ENCODE results near the gene UBE2V1. TPM values are rescaled to one million over a fixed set of nuclear protein-coding genes. Genes with fewer than 3 reads are reported as not detected.
"Not testable (repeated sequence)": the region's sequence is repeated elsewhere in the genome, so short reads cannot be mapped to it uniquely, and the experiment has no call there.

The UBE2V1 gene
- 238 and 250 TPM in 2 replicates for polyA plus RNA-seq (2013)

DNA sequence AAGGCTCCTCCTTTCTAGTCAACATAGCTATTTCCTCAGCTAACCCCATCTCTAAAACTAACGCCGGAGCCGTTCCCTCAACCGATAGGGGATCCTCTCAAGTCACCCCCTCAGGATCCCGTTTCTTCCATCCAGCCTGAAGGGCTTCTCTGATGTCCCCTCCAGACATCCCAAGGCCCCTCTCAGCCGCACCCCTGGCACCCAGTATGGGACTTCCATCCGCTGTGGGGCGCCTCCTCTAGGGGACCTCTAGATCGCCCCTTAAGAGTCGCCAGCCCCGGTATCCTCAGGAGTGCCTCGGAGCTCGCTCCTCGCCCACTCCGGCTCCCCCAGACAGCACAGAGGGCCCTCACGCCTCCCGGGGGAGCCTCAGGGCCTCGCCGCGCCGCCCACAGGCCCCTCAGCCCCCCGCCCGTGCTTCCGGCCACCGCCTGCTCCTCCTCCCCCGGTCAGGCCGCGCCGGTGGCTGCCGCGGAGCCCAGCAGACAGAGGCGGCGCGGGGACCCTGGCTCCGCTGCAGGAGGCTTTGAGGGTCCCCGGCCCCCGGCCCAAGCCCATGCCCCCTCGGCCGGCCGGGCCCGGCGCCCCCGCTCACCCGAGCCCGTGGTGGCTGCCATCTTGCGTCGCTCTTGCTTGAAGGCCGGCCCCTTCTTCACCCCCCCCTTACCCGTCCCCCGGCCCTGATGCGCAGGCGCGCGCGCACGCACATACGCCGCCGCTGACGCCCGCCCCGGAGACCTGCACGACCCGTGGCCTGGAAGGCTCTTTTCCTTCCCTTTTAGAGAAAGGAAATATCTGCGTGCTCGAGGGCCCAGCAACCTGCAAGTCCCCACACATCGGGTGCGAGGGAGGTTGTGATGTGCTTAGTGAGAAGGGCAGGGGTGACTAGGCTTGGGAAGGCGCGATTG is at the start of gene UBE2V1:
Gene UBE2V1, minus strand, starts transcription at position 639 of the 908 bp plus-strand sequence. Its CDS starts 22 bp downstream, at position 617.
- peak within 1 kb of the TSS; percentile 92 for H4K12ac ChIP-seq (ENCODE audit: low read depth, low read length)

DNA sequence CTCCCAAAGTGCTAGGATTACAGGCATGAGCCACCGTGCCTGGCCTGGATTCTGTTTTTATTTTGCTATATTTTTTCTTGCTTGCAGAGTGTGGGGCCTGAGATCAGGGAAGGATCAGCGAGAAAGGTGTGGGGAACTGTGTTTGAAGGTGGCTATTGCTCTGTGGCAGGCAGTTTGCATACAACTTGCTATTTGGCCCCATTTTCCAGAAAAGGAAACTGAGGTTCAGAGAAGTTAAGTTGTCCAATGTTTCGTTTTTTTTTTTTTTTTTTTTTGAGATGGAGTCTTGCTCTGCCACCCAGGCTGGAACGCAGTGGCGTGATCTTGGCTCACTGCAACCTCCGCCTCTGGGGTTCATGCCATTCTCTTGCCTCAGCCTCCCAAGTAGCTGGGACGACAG is 48.5 kb upstream of the UBE2V1 start:
- H3K14ac ChIP-seq (ENCODE audit: low read length); H3K18ac ChIP-seq (ENCODE audit: low read length); H3K79me2 ChIP-seq (ENCODE audit: control insufficient read depth, insufficient read depth, low read length, poor library complexity); DNase-seq; H3K36me3 ChIP-seq (ENCODE audit: control insufficient read depth in 1 of 2, insufficient read depth in 2 of 2, low read length in 2 of 2); H3K27me3 ChIP-seq (ENCODE audit: insufficient read depth, low read length); H3K4ac ChIP-seq (ENCODE audit: low read depth, low read length); H3K4me3 ChIP-seq (ENCODE audit: low read depth, low read length); H4K8ac ChIP-seq (ENCODE audit: low read depth, low read length); H2BK5ac ChIP-seq (ENCODE audit: low read depth, low read length, poor library complexity); H4K91ac ChIP-seq (ENCODE audit: low read depth, low read length); H3K27ac ChIP-seq (ENCODE audit: low read depth, low read length); H3K79me1 ChIP-seq (ENCODE audit: low read length); H3K4me2 ChIP-seq (ENCODE audit: low read length); H3K9me3 ChIP-seq (ENCODE audit: insufficient read depth, low read depth, low read length); H2BK12ac ChIP-seq (ENCODE audit: low read length); H2BK120ac ChIP-seq (ENCODE audit: insufficient read depth, low read length, poor library complexity); H2AFZ ChIP-seq (ENCODE audit: insufficient read depth, low read length, poor library complexity); H2AK5ac ChIP-seq (ENCODE audit: low read length); H3K23ac ChIP-seq (ENCODE audit: low read length); H4K12ac ChIP-seq (ENCODE audit: low read depth, low read length); H3K9ac ChIP-seq (ENCODE audit: low read length): not testable (repeated sequence)
- WGBS (ENCODE audit: extremely low coverage, insufficient coverage, insufficient read length), result no CpG with 5 or more reads among the region's 7 CpGs
- H3K4me1 ChIP-seq (ENCODE audit: control insufficient read depth in 1 of 2, insufficient read depth in 2 of 2, low read length in 2 of 2), result peaks cover 10 to 16% of the 10 kb centered on the region in 2 experiments

More for the DNA sequence above, at the start of gene UBE2V1:
- WGBS (ENCODE audit: extremely low coverage, insufficient coverage, insufficient read length), result no CpG with 5 or more reads among the region's 70 CpGs
- DNase-seq, result peak; percentile 84 to 90
- H4K8ac ChIP-seq (ENCODE audit: low read depth, low read length), result peak within 1 kb of the TSS; percentile 93
- peak within 1 kb of the TSS; percentile 93 for H3K4me3 ChIP-seq (ENCODE audit: low read depth, low read length)
- no peaks in the 10 kb centered on the region for H3K27me3 ChIP-seq (ENCODE audit: insufficient read depth, low read length)
- peak within 1 kb of the TSS; percentile 100 for H3K4ac ChIP-seq (ENCODE audit: low read depth, low read length)
- H4K91ac ChIP-seq (ENCODE audit: low read depth, low read length), result peak within 1 kb of the TSS; percentile 98
- H3K14ac ChIP-seq (ENCODE audit: low read length), result peak within 1 kb of the TSS; percentile 97
- H3K4me1 ChIP-seq (ENCODE audit: control insufficient read depth in 1 of 2, insufficient read depth in 2 of 2, low read length in 2 of 2), result peaks cover 28 to 44% of the 10 kb centered on the region in 2 experiments
- peak within 1 kb of the TSS; percentile 97 for H2BK5ac ChIP-seq (ENCODE audit: low read depth, low read length, poor library complexity)
- peaks cover 22% of the 10 kb centered on the region for H3K79me1 ChIP-seq (ENCODE audit: low read length)
- peak within 1 kb of the TSS; percentile 80 for H2AFZ ChIP-seq (ENCODE audit: insufficient read depth, low read length, poor library complexity)
- peak within 1 kb of the TSS; percentile 92 for H3K27ac ChIP-seq (ENCODE audit: low read depth, low read length)
- H3K4me2 ChIP-seq (ENCODE audit: low read length), result peak within 1 kb of the TSS; percentile 79
- peak within 1 kb of the TSS; percentile 56 for H2BK12ac ChIP-seq (ENCODE audit: low read length)
- peak within 1 kb of the TSS; percentile 96 for H2BK120ac ChIP-seq (ENCODE audit: insufficient read depth, low read length, poor library complexity)
- peaks cover 26% of the 10 kb centered on the region for H3K79me2 ChIP-seq (ENCODE audit: control insufficient read depth, insufficient read depth, low read length, poor library complexity)
- peak within 1 kb of the TSS; percentile 85 for H3K18ac ChIP-seq (ENCODE audit: low read length)
- H2AK5ac ChIP-seq (ENCODE audit: low read length), result peak within 1 kb of the TSS; percentile 97
- no peaks in the 10 kb centered on the region for H3K9me3 ChIP-seq (ENCODE audit: insufficient read depth, low read depth, low read length)
- H3K9ac ChIP-seq (ENCODE audit: low read length), result peak within 1 kb of the TSS; percentile 97
- no peak within 1 kb of the TSS for H3K23ac ChIP-seq (ENCODE audit: low read length)
- H3K36me3 ChIP-seq (ENCODE audit: control insufficient read depth in 1 of 2, insufficient read depth in 2 of 2, low read length in 2 of 2), result peaks cover 0 to 8% of the 10 kb centered on the region in 2 experiments

DNA sequence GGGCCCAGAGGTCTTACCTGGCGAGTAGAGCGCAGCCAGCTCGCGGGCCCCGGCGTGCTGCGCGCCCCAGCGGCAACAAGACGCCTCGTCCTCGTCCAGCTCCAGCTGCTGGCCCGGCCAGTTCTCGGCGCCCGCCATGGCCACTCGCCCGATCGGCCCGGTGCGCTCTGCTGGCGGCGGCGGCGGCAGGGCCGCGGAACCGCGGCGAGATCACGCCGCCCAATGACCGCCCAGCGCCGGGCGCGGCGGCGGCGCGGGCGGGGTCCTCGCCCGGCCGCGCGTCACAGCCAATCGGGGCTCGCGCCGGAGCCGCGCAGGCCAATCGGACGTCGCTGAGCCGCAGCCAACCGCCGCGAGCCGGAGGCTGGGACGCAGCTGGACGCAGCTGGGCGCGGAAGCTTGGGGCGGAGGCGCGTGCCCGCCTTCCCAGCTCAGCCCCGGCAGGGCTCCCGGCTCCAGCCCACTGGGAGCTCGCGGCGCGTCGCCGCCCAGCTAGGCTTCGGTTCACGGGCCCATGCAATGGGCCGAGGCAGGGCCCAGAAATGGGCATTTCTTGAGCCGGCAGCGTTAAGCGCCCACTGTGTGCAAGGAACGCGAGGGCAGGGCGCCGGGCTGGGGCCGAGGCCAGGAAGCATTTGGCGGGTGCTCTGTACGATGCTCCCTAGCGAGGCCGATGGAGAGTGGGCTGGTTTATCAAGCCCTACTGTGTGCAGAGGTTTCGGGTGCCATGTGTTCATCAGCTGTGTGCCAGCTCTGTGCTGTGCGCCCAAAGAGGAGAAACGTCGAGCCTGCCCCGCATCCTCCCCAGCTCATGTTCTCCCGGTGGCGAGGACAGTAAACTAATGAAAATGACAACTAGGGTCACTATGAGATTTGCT is 40.8 kb upstream of the UBE2V1 start, which contains the start of gene PEDS1:
Gene PEDS1, minus strand, starts transcription at position 224 of the 878 bp plus-strand sequence. Its CDS starts 86 bp downstream, at position 138.
- H3K4me1 ChIP-seq (ENCODE audit: control insufficient read depth in 1 of 2, insufficient read depth in 2 of 2, low read length in 2 of 2), result peaks cover 19 to 36% of the 10 kb centered on the region in 2 experiments
- H3K27me3 ChIP-seq (ENCODE audit: insufficient read depth, low read length), result no peaks in the 10 kb centered on the region
- H3K4me2 ChIP-seq (ENCODE audit: low read length), result peak within 1 kb of the TSS; percentile 93
- peaks cover 34% of the 10 kb centered on the region for H3K79me1 ChIP-seq (ENCODE audit: low read length)
- H3K18ac ChIP-seq (ENCODE audit: low read length), result peak within 1 kb of the TSS; percentile 93
- H4K91ac ChIP-seq (ENCODE audit: low read depth, low read length), result peak within 1 kb of the TSS; percentile 92
- peak within 1 kb of the TSS; percentile 80 for H2BK120ac ChIP-seq (ENCODE audit: insufficient read depth, low read length, poor library complexity)
- H2AK5ac ChIP-seq (ENCODE audit: low read length), result peak within 1 kb of the TSS; percentile 51
- DNase-seq, result peak; percentile 91 to 96
- no peak within 1 kb of the TSS for H3K23ac ChIP-seq (ENCODE audit: low read length)
- peak within 1 kb of the TSS; percentile 91 for H3K27ac ChIP-seq (ENCODE audit: low read depth, low read length)
- H4K8ac ChIP-seq (ENCODE audit: low read depth, low read length), result peak within 1 kb of the TSS; percentile 97
- peak within 1 kb of the TSS; percentile 99 for H3K9ac ChIP-seq (ENCODE audit: low read length)
- no CpG with 5 or more reads among the region's 99 CpGs for WGBS (ENCODE audit: extremely low coverage, insufficient coverage, insufficient read length)
- H2BK5ac ChIP-seq (ENCODE audit: low read depth, low read length, poor library complexity), result peak within 1 kb of the TSS; percentile 90
- peak within 1 kb of the TSS; percentile 95 for H2AFZ ChIP-seq (ENCODE audit: insufficient read depth, low read length, poor library complexity)
- peak within 1 kb of the TSS; percentile 82 for H4K12ac ChIP-seq (ENCODE audit: low read depth, low read length)
- peaks cover 36% of the 10 kb centered on the region for H3K79me2 ChIP-seq (ENCODE audit: control insufficient read depth, insufficient read depth, low read length, poor library complexity)
- H3K4ac ChIP-seq (ENCODE audit: low read depth, low read length), result peak within 1 kb of the TSS; percentile 96
- peak within 1 kb of the TSS; percentile 87 for H3K4me3 ChIP-seq (ENCODE audit: low read depth, low read length)
- peak within 1 kb of the TSS; percentile 96 for H3K14ac ChIP-seq (ENCODE audit: low read length)
- H3K36me3 ChIP-seq (ENCODE audit: control insufficient read depth in 1 of 2, insufficient read depth in 2 of 2, low read length in 2 of 2), result peaks cover 14 to 16% of the 10 kb centered on the region in 2 experiments
- H3K9me3 ChIP-seq (ENCODE audit: insufficient read depth, low read depth, low read length), result no peaks in the 10 kb centered on the region
- H2BK12ac ChIP-seq (ENCODE audit: low read length), result peak within 1 kb of the TSS; percentile 29

DNA sequence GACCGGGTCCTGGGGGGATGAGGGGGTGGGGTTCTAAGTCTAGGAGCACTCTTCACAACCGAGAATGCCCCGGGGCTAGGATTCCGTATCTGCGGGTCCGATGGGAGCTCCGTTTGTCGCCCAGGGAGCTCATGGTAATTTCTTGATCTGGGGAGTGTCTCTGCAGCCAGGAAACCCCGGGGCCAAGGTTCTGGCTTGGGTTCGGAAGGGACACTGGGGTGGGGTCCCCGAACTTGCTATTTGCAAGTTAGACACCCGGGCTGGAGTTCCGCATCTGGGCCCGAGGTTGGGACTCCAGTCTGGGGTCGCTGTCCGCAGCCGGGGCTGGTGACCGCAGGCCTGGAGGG is 40.2 kb upstream of the UBE2V1 start:
- peak overlapping the region; percentile 80 for H3K18ac ChIP-seq (ENCODE audit: low read length)
- H2BK5ac ChIP-seq (ENCODE audit: low read depth, low read length, poor library complexity), result peak overlapping the region; percentile 90
- H3K9me3 ChIP-seq (ENCODE audit: insufficient read depth, low read depth, low read length), result no peaks in the 10 kb centered on the region
- peak overlapping the region; percentile 67 for H4K8ac ChIP-seq (ENCODE audit: low read depth, low read length)
- H2AK5ac ChIP-seq (ENCODE audit: low read length), result peak overlapping the region; percentile 51
- peak overlapping the region; percentile 83 for H4K91ac ChIP-seq (ENCODE audit: low read depth, low read length)
- H4K12ac ChIP-seq (ENCODE audit: low read depth, low read length), result peak overlapping the region; percentile 13
- DNase-seq, result peak in 1 of 2 donors; percentile 66
- H3K4me1 ChIP-seq (ENCODE audit: control insufficient read depth in 1 of 2, insufficient read depth in 2 of 2, low read length in 2 of 2), result peaks cover 22 to 39% of the 10 kb centered on the region in 2 experiments
- H3K36me3 ChIP-seq (ENCODE audit: control insufficient read depth in 1 of 2, insufficient read depth in 2 of 2, low read length in 2 of 2), result peaks cover 20 to 22% of the 10 kb centered on the region in 2 experiments
- H3K27ac ChIP-seq (ENCODE audit: low read depth, low read length), result peak overlapping the region; percentile 91
- peak overlapping the region; percentile 87 for H3K4me2 ChIP-seq (ENCODE audit: low read length)
- WGBS (ENCODE audit: extremely low coverage, insufficient coverage, insufficient read length), result no CpG with 5 or more reads among the region's 18 CpGs
- peaks cover 42% of the 10 kb centered on the region for H3K79me2 ChIP-seq (ENCODE audit: control insufficient read depth, insufficient read depth, low read length, poor library complexity)
- peak overlapping the region; percentile 29 for H2BK12ac ChIP-seq (ENCODE audit: low read length)
- peak overlapping the region; percentile 99 for H3K9ac ChIP-seq (ENCODE audit: low read length)
- no peaks in the 10 kb centered on the region for H3K27me3 ChIP-seq (ENCODE audit: insufficient read depth, low read length)
- peaks cover 34% of the 10 kb centered on the region for H3K79me1 ChIP-seq (ENCODE audit: low read length)
- peak overlapping the region; percentile 96 for H3K4ac ChIP-seq (ENCODE audit: low read depth, low read length)
- peak overlapping the region; percentile 87 for H3K4me3 ChIP-seq (ENCODE audit: low read depth, low read length)
- peak overlapping the region; percentile 78 for H3K14ac ChIP-seq (ENCODE audit: low read length)
- peak overlapping the region; percentile 22 for H2BK120ac ChIP-seq (ENCODE audit: insufficient read depth, low read length, poor library complexity)
- no peak overlapping the region for H3K23ac ChIP-seq (ENCODE audit: low read length)
- H2AFZ ChIP-seq (ENCODE audit: insufficient read depth, low read length, poor library complexity), result peak overlapping the region; percentile 14
